Tibial nerve (tissue), 4 donors: ENCODE measurements around the gene RAI1. TPM values are rescaled to one million over a fixed set of nuclear protein-coding genes. Genes with fewer than 3 reads are reported as not detected.
A peak's percentile ranks its signal among the peaks of the same experiment; 100 is the strongest.

ENCODE experiments used
- DNase-seq, 2 donors: peaks; one replicate each; pipeline ENCODE4 v3.0.0-alpha.2; 2019; ENCODE audit warnings: low spot score in 2 of 2
- H3K27ac ChIP-seq, 4 donors: fragments of 200-600 bp; sonication (generic) in 3 of 4; one replicate each; pipeline ENCODE4 v1.5.1; 2017 to 2019; ENCODE audit warnings: mild to moderate bottlenecking in 1 of 4
- H3K27me3 ChIP-seq, 2 donors: fragments of 200-600 bp; sonication (generic) in 1 of 2; one replicate each; pipeline versions ENCODE4 v1.5.1 to v1.6.0; 2017 to 2019
- H3K36me3 ChIP-seq, 3 donors: fragments of 200-600 bp; sonication (generic); one replicate each; pipeline ENCODE4 v1.5.1; 2018 to 2019
- H3K4me1 ChIP-seq, 4 donors: fragments of 200-600 bp; sonication (generic) in 3 of 4; one replicate each; pipeline ENCODE4 v1.5.1; 2017 to 2019
- H3K4me3 ChIP-seq, 4 donors: fragments of 200-600 bp; sonication (generic) in 3 of 4; one replicate each; pipeline ENCODE4 v1.5.1; 2017 to 2019; ENCODE audit warnings: mild to moderate bottlenecking in 1 of 4, moderate library complexity in 1 of 4
- H3K9me3 ChIP-seq, 4 donors: fragments of 200-600 bp; sonication (generic) in 3 of 4; one replicate each; pipeline ENCODE4 v1.5.1; 2017 to 2019
- CTCF ChIP-seq, 5 experiments: fragments of 200-600 bp in 3 of 5; fragments of 450-650 bp in 2 of 5; sonication (generic) in 3 of 5; IDR thresholded peaks; one replicate each; pipeline ENCODE4 v1.5.1; 2016 to 2019; ENCODE audit warnings: antibody characterized with exemption in 5 of 5, mild to moderate bottlenecking in 3 of 5, moderate library complexity in 2 of 5
- EP300 ChIP-seq, 2 donors: sonication (generic); formaldehyde crosslinking; IDR thresholded peaks; one replicate each; pipeline ENCODE4 v1.6.1; 2017; ENCODE audit warnings: antibody characterized with exemption in 2 of 2, mild to moderate bottlenecking in 1 of 2
- POLR2A ChIP-seq, 2 donors: fragments of 450-650 bp; IDR thresholded peaks; one replicate each; pipeline ENCODE4 v1.6.1; 2017; ENCODE audit warnings: antibody characterized with exemption in 2 of 2, mild to moderate bottlenecking in 2 of 2, moderate library complexity in 2 of 2
- WGBS, 2 donors: methylation state at CpG; one replicate each; pipeline ENCODE4 v1.1.5; 2018; 5-methylcytosine and 5-hydroxymethylcytosine counted together
- total RNA-seq, 4 donors: library from RNA; depleted of rRNA; stranded (reverse); fragments of >200 nt; gene quantifications; one replicate each; pipeline ENCODE4 v1.1.0, GENCODE V29; 2016

RAI1 gene
- total RNA-seq, 4 donors from 2014 or later = 32.9 to 52.7 (median 45.9) TPM

GRCh38 chr17:17722081-17722905 is 41.0 kb downstream of the RAI1 start:
- Histone ChIP-seq H3K27me3 (no peaks in the 10 kb centered on the region), H3K4me1 (peaks cover 0 to 75% (median 28%) of the 10 kb centered on the region in 4 donors), H3K9me3 (no peaks in the 10 kb centered on the region), H3K27ac (peak overlapping the region in 2 of 4 donors; percentile 8 to 77), H3K36me3 (no peaks in the 10 kb centered on the region), H3K4me3 (peak overlapping the region; percentile 38 to 65 (median 53))
- no peak for DNase-seq
- 29 to 43% methylated on average over 57 to 60 of the region's 68 CpGs for WGBS, 2 donors
- TF ChIP-seq EP300 (IDR thresholded peaks at IDR 0.05) = no peak
- TF ChIP-seq CTCF (IDR thresholded peaks at IDR 0.05) = no peak

- Histone ChIP-seq H3K9me3 (no peaks in the 10 kb centered on the region), H3K4me1 (peaks cover 0 to 74% (median 27%) of the 10 kb centered on the region in 4 donors), H3K27ac (peak overlapping the region in 2 of 4 donors; percentile 8 to 77), H3K27me3 (no peaks in the 10 kb centered on the region), H3K4me3 (peak overlapping the region; percentile 38 to 65 (median 53)), H3K36me3 (no peaks in the 10 kb centered on the region)
- TF ChIP-seq POLR2A (IDR thresholded peaks at IDR 0.05) (no peak), EP300 (IDR thresholded peaks at IDR 0.05) (no peak)
- DNase-seq = no peak
- 29 to 40% methylated on average over 22 to 23 of the region's 23 CpGs for WGBS, 2 donors
Observed at GRCh38 chr17:17722906-17723353, 41.7 kb downstream of the RAI1 start.

GRCh38 chr17:17723354-17724261 is 42.4 kb downstream of the RAI1 start:
- peak overlapping the region; percentile 34 to 77 (median 65) for H3K27ac ChIP-seq
- WGBS, 2 donors = 1 to 4% methylated on average over 76 to 98 of the region's 103 CpGs

DNA sequence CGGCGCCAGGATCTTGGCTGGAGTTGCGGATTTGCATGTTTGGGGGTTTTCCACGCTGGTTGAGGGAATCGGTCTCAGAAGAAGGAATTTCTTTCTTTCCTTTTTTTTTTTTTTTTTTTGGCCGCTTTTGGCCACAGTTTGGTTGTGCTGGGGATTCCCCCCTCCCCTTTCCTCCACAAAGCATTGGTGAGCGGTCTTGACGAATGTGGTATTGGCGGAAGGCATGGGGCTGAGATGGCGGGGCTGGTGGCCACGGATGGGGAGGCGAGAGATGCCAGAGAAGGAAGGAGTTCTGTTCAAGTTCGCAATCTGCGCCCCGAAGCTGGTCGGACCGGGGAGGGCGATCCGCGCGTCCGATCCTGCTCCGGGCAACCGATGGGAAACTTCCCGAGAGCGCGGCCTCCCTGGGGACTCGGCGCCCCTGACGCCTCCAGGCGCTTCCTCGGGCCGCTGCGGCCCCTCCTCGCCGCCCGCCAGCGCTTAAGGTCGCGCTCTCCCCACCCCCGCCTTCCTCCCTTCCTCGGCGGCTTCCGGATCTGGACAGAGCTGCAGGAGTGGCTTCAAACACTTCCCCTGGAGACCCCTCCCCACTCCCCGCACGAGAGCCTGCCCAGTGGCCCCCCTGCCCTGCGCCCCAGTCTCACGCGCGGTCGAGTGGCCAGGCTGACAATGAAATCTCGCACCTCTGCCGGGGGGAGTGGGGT is 43.2 kb downstream of the RAI1 start:
- no peak for TF ChIP-seq POLR2A (IDR thresholded peaks at IDR 0.05)
- peak in 1 of 2 donors; percentile 13 for TF ChIP-seq EP300 (IDR thresholded peaks at IDR 0.05)
- Histone ChIP-seq H3K36me3 (no peaks in the 10 kb centered on the region), H3K4me1 (peaks cover 0 to 84% (median 26%) of the 10 kb centered on the region in 4 donors), H3K4me3 (peak overlapping the region; percentile 38 to 65 (median 53)), H3K9me3 (no peaks in the 10 kb centered on the region), H3K27ac (peak overlapping the region; percentile 34 to 77 (median 58)), H3K27me3 (no peaks in the 10 kb centered on the region)
- WGBS, 2 donors = 0 to 1% methylated on average over 32 to 41 of the region's 53 CpGs
- no peak for DNase-seq

More at GRCh38 chr17:17723354-17724261, 42.4 kb downstream of the RAI1 start:
- TF ChIP-seq EP300 (IDR thresholded peaks at IDR 0.05) = no peak
- Histone ChIP-seq H3K4me1 (peaks cover 0 to 75% (median 26%) of the 10 kb centered on the region in 4 donors), H3K27me3 (no peaks in the 10 kb centered on the region), H3K9me3 (no peaks in the 10 kb centered on the region), H3K4me3 (peak overlapping the region; percentile 38 to 65 (median 53)), H3K36me3 (no peaks in the 10 kb centered on the region)
- DNase-seq = no peak

- Histone ChIP-seq H3K27me3 (no peaks in the 10 kb centered on the region), H3K27ac (peak overlapping the region; percentile 27 to 77 (median 58)), H3K4me1 (peaks cover 0 to 87% (median 26%) of the 10 kb centered on the region in 4 donors), H3K36me3 (no peaks in the 10 kb centered on the region), H3K9me3 (no peaks in the 10 kb centered on the region), H3K4me3 (peak overlapping the region; percentile 38 to 65 (median 53))
- WGBS, 2 donors = 26 to 27% methylated on average over 27 to 29 of the region's 36 CpGs
- no peak for DNase-seq
- TF ChIP-seq POLR2A (IDR thresholded peaks at IDR 0.05) = no peak
- no peak for TF ChIP-seq CTCF (IDR thresholded peaks at IDR 0.05)
- no peak for TF ChIP-seq EP300 (IDR thresholded peaks at IDR 0.05)
Observed at GRCh38 chr17:17725011-17725751, 43.9 kb downstream of the RAI1 start.
